ENCODE data around the gene ZNF33A.
A peak's percentile ranks its signal among the peaks of the same experiment; 100 is the strongest.
"Not testable (repeated sequence)": the region's sequence is repeated elsewhere in the genome, so short reads cannot be mapped to it uniquely, and the experiment has no call there.

Gene ZNF33A

GRCh38 chr10:38093318-38093717, 82.8 kb downstream of the ZNF33A start:
- H3K4me1 ChIP-seq (ENCODE audit: control insufficient read depth in 2 of 2, insufficient read depth in 2 of 2, low read length in 2 of 2) = peaks cover 6 to 11% of the 10 kb centered on the region in 2 donors
- not testable (repeated sequence) for H3K9me3 ChIP-seq (ENCODE audit: control insufficient read depth in 2 of 2, low read length in 2 of 2); H3K27me3 ChIP-seq (ENCODE audit: control insufficient read depth in 2 of 2, insufficient read depth in 2 of 2, low read length in 2 of 2); H3K27ac ChIP-seq (ENCODE audit: low read depth in 2 of 2, low read length in 2 of 2)
- peaks cover 11 to 14% of the 10 kb centered on the region in 2 donors for H3K36me3 ChIP-seq (ENCODE audit: control insufficient read depth in 2 of 2, insufficient read depth in 2 of 2, low read length in 2 of 2)
- peak overlapping the region; percentile 79 to 92 for H3K4me3 ChIP-seq (ENCODE audit: low read length in 2 of 2)
- H3K9ac ChIP-seq (ENCODE audit: low read depth in 1 of 2, low read length in 2 of 2) = peak overlapping the region in 1 of 2 donors; percentile 38

GRCh38 chr10:38093816-38094157, 83.3 kb downstream of the ZNF33A start:
- peaks cover 14 to 15% of the 10 kb centered on the region in 2 donors for H3K36me3 ChIP-seq (ENCODE audit: control insufficient read depth in 2 of 2, insufficient read depth in 2 of 2, low read length in 2 of 2)
- peaks cover 6 to 11% of the 10 kb centered on the region in 2 donors for H3K4me1 ChIP-seq (ENCODE audit: control insufficient read depth in 2 of 2, insufficient read depth in 2 of 2, low read length in 2 of 2)
- H3K4me3 ChIP-seq (ENCODE audit: low read length in 2 of 2) = peak overlapping the region; percentile 79 to 92
- no peaks in the 10 kb centered on the region for H3K9me3 ChIP-seq (ENCODE audit: control insufficient read depth in 2 of 2, low read length in 2 of 2)
- H3K27me3 ChIP-seq (ENCODE audit: control insufficient read depth in 2 of 2, insufficient read depth in 2 of 2, low read length in 2 of 2) = no peaks in the 10 kb centered on the region
- H3K9ac ChIP-seq (ENCODE audit: low read depth in 1 of 2, low read length in 2 of 2) = peak overlapping the region; percentile 38 to 89
- peak overlapping the region in 1 of 2 donors; percentile 71 for H3K27ac ChIP-seq (ENCODE audit: low read depth in 2 of 2, low read length in 2 of 2)

DNA sequence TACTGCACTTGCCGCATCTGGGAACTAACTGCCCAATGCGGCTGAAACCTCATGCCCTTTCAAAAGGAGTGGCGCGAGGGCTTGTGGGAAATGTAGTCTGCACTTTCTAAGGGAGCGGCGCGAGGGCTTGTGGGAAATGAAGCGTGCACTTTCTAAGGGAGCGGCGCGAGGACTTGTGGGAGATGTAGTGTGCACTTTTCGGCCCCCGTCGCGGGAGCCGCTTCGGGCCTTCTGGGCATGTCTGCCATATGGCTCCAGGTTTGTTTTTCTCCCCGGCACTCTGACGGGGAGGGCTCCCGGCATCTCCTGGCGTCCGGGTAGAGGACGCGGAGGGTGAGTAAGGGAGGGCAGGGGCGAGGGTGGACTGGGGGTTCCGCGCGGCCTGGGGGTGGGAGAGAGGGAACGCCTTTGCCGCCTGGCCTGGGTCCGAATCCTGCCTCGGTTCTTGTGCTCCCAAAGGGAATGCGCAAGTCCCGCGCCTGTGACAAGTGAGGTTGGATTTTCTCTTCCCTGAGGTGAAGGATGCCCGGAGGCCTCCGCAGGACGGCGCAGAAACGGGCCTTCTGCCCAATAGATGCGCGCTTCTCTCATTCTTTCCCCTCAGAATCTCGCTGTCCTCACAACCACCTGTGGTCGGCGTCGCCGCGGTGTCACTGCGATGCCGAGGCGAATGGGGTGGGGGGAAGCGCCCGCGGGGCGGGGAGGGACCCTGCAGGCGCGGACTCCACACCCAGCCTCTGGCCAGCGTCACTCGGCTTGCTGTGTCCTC, 83.9 kb downstream of the ZNF33A start, which contains the start of gene ZNF37A:
Gene ZNF37A, plus strand, starts transcription at position 180 of the 769 bp plus-strand sequence. CDS start 2,281 bp downstream, outside the sequence.
- H3K4me1 ChIP-seq (ENCODE audit: control insufficient read depth in 2 of 2, insufficient read depth in 2 of 2, low read length in 2 of 2) = peaks cover 6 to 11% of the 10 kb centered on the region in 2 donors
- peak within 1 kb of the TSS; percentile 81 to 89 for H3K9ac ChIP-seq (ENCODE audit: low read depth in 1 of 2, low read length in 2 of 2)
- H3K9me3 ChIP-seq (ENCODE audit: control insufficient read depth in 2 of 2, low read length in 2 of 2) = no peaks in the 10 kb centered on the region
- peak within 1 kb of the TSS; percentile 50 to 71 for H3K27ac ChIP-seq (ENCODE audit: low read depth in 2 of 2, low read length in 2 of 2)
- peak within 1 kb of the TSS; percentile 79 to 92 for H3K4me3 ChIP-seq (ENCODE audit: low read length in 2 of 2)
- H3K27me3 ChIP-seq (ENCODE audit: control insufficient read depth in 2 of 2, insufficient read depth in 2 of 2, low read length in 2 of 2) = no peaks in the 10 kb centered on the region
- peaks cover 20% of the 10 kb centered on the region in 2 donors for H3K36me3 ChIP-seq (ENCODE audit: control insufficient read depth in 2 of 2, insufficient read depth in 2 of 2, low read length in 2 of 2)

GRCh38 chr10:38094927-38095574, 84.6 kb downstream of the ZNF33A start:
- Histone ChIP-seq H3K27ac (ENCODE audit: low read depth in 2 of 2, low read length in 2 of 2) (peak overlapping the region; percentile 50 to 71), H3K4me1 (ENCODE audit: control insufficient read depth in 2 of 2, insufficient read depth in 2 of 2, low read length in 2 of 2) (peaks cover 6 to 11% of the 10 kb centered on the region in 2 donors), H3K27me3 (ENCODE audit: control insufficient read depth in 2 of 2, insufficient read depth in 2 of 2, low read length in 2 of 2) (no peaks in the 10 kb centered on the region), H3K36me3 (ENCODE audit: control insufficient read depth in 2 of 2, insufficient read depth in 2 of 2, low read length in 2 of 2) (peaks cover 20 to 22% of the 10 kb centered on the region in 2 donors), H3K4me3 (ENCODE audit: low read length in 2 of 2) (peak overlapping the region; percentile 79 to 92), H3K9ac (ENCODE audit: low read depth in 1 of 2, low read length in 2 of 2) (peak overlapping the region; percentile 81 to 89), H3K9me3 (ENCODE audit: control insufficient read depth in 2 of 2, low read length in 2 of 2) (no peaks in the 10 kb centered on the region)

DNA sequence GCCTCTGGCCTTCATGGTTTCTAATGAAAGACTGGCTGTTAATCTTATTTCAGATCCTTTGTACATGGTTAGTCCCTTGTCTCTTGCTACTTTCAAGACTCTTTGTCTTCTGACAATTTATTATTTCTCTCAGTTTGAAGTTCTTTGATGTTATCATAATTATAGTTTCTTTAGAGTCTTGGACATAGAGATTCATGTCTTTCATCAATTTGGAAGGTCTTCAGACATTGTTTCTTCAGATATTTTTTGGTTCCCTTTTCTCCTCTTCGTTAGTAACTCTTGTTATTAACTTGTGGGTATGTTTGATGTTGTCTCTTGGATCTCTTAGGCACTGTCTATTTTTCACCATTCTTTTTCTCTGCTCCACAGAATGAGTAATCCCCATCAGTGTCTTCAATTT, 92.4 kb downstream of the ZNF33A start:
- no peak overlapping the region for H3K27ac ChIP-seq (ENCODE audit: low read depth in 2 of 2, low read length in 2 of 2)
- H3K4me3 ChIP-seq (ENCODE audit: low read length in 2 of 2) = no peak overlapping the region
- peaks cover 36 to 40% of the 10 kb centered on the region in 2 donors for H3K36me3 ChIP-seq (ENCODE audit: control insufficient read depth in 2 of 2, insufficient read depth in 2 of 2, low read length in 2 of 2)
- no peak overlapping the region for H3K9ac ChIP-seq (ENCODE audit: low read depth in 1 of 2, low read length in 2 of 2)
- H3K4me1 ChIP-seq (ENCODE audit: control insufficient read depth in 2 of 2, insufficient read depth in 2 of 2, low read length in 2 of 2) = no peaks in the 10 kb centered on the region
- no peaks in the 10 kb centered on the region for H3K27me3 ChIP-seq (ENCODE audit: control insufficient read depth in 2 of 2, insufficient read depth in 2 of 2, low read length in 2 of 2)
- peaks cover 28 to 30% of the 10 kb centered on the region in 2 donors for H3K9me3 ChIP-seq (ENCODE audit: control insufficient read depth in 2 of 2, low read length in 2 of 2)

GRCh38 chr10:38103756-38104155, 93.3 kb downstream of the ZNF33A start:
- H3K4me3 ChIP-seq (ENCODE audit: low read length in 2 of 2) = no peak overlapping the region
- peaks cover 29 to 30% of the 10 kb centered on the region in 2 donors for H3K9me3 ChIP-seq (ENCODE audit: control insufficient read depth in 2 of 2, low read length in 2 of 2)

DNA sequence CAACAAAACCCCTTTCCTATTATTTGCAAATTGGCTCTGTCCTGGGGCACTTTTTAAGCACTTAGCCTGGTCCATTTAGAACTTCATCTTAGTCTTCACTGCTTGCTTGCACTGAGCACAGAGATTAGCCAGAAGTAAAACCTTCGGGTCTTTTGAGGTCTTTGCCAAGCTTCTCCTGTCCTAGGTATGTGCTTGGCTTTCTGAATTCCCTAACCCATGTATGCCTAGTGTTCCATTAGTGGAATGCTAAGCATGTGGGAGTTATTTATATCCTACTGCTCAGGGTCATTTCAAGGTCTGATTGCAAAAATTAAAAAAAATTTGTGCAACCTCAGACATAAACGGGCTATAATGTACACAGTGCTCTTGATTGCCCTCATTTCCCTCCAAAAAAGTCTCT, 101.7 kb downstream of the ZNF33A start:
- H3K9ac ChIP-seq (ENCODE audit: low read depth in 1 of 2, low read length in 2 of 2) = no peak overlapping the region
- peaks cover 23 to 31% of the 10 kb centered on the region in 2 donors for H3K9me3 ChIP-seq (ENCODE audit: control insufficient read depth in 2 of 2, low read length in 2 of 2)
- H3K4me1 ChIP-seq (ENCODE audit: control insufficient read depth in 2 of 2, insufficient read depth in 2 of 2, low read length in 2 of 2) = no peaks in the 10 kb centered on the region
- H3K36me3 ChIP-seq (ENCODE audit: control insufficient read depth in 2 of 2, insufficient read depth in 2 of 2, low read length in 2 of 2) = peaks cover 23 to 35% of the 10 kb centered on the region in 2 donors
- H3K4me3 ChIP-seq (ENCODE audit: low read length in 2 of 2) = no peak overlapping the region
- no peaks in the 10 kb centered on the region for H3K27me3 ChIP-seq (ENCODE audit: control insufficient read depth in 2 of 2, insufficient read depth in 2 of 2, low read length in 2 of 2)
- H3K27ac ChIP-seq (ENCODE audit: low read depth in 2 of 2, low read length in 2 of 2) = no peak overlapping the region

More at GRCh38 chr10:38103756-38104155, 93.3 kb downstream of the ZNF33A start:
- Histone ChIP-seq H3K9ac (ENCODE audit: low read depth in 1 of 2, low read length in 2 of 2) (no peak overlapping the region), H3K4me1 (ENCODE audit: control insufficient read depth in 2 of 2, insufficient read depth in 2 of 2, low read length in 2 of 2) (no peaks in the 10 kb centered on the region), H3K36me3 (ENCODE audit: control insufficient read depth in 2 of 2, insufficient read depth in 2 of 2, low read length in 2 of 2) (peaks cover 29 to 39% of the 10 kb centered on the region in 2 donors), H3K27me3 (ENCODE audit: control insufficient read depth in 2 of 2, insufficient read depth in 2 of 2, low read length in 2 of 2) (no peaks in the 10 kb centered on the region), H3K27ac (ENCODE audit: low read depth in 2 of 2, low read length in 2 of 2) (no peak overlapping the region)
